NCI-H460 (cell line): Measurements from ENCODE around the gene SRP54. TPM values are rescaled to one million over a fixed set of nuclear protein-coding genes. Genes with fewer than 3 reads are reported as not detected.
"Not testable (repeated sequence)": the region's sequence is repeated elsewhere in the genome, so short reads cannot be mapped to it uniquely, and the experiment has no call there.

Source experiments
- DNase-seq: peaks from one replicate; pipeline ENCODE4 v3.0.0-alpha.2; 2016; ENCODE audit warnings: low read depth; ENCODE audit errors: extremely low read depth
- total RNA-seq: library from RNA; depleted of rRNA; stranded (reverse); fragments of >200 nt; shearing (Covaris generic); gene quantifications from 2 replicates; pipeline ENCODE4 v1.2.3, GENCODE V29; 2014

The SRP54 gene
- total RNA-seq, 1 experiment from 2014 or later, result 78.7 TPM

- no peak for DNase-seq
Observed at GRCh38 chr14:34983148-34983760, 462 bp downstream of the SRP54 start.

GRCh38 chr14:34983786-34984185 lies 994 bp downstream of the SRP54 start:
- DNase-seq, result no peak

GRCh38 chr14:34985740-34986139 lies 2.9 kb downstream of the SRP54 start:
- DNase-seq, result no peak

- DNase-seq, result no peak
Observed at GRCh38 chr14:34987180-34987579, 4.4 kb downstream of the SRP54 start.

- no peak for DNase-seq
Observed at GRCh38 chr14:34989762-34990161, 7.0 kb downstream of the SRP54 start.

GRCh38 chr14:34993426-34993825 lies 10.6 kb downstream of the SRP54 start:
- no peak for DNase-seq

- DNase-seq, result no peak
Observed at GRCh38 chr14:34994668-34995067, 11.9 kb downstream of the SRP54 start.

GRCh38 chr14:34997762-34998161 lies 15.0 kb downstream of the SRP54 start:
- no peak for DNase-seq

- no peak for DNase-seq
Observed at GRCh38 chr14:34999500-34999899, 16.7 kb downstream of the SRP54 start.

- no peak for DNase-seq
Observed at GRCh38 chr14:35001621-35002020, 18.8 kb downstream of the SRP54 start.

- DNase-seq, result no peak
Observed at GRCh38 chr14:35004839-35005238, 22.0 kb downstream of the SRP54 start.

- DNase-seq, result no peak
Observed at GRCh38 chr14:35016568-35016967, 33.8 kb downstream of the SRP54 start.

GRCh38 chr14:35020713-35021112 lies 37.9 kb downstream of the SRP54 start:
- no peak for DNase-seq

- DNase-seq, result no peak
Observed at GRCh38 chr14:35028435-35028834, 45.6 kb downstream of the SRP54 start.

GRCh38 chr14:35032562-35032961 lies 49.8 kb downstream of the SRP54 start:
- DNase-seq, result no peak

GRCh38 chr14:35034440-35034833 lies 51.6 kb downstream of the SRP54 start:
- no peak for DNase-seq

GRCh38 chr14:35034944-35035554 lies 52.3 kb downstream of the SRP54 start:
- DNase-seq, result not testable (repeated sequence)

- DNase-seq, result not testable (repeated sequence)
Observed at GRCh38 chr14:35038312-35038711, 55.5 kb downstream of the SRP54 start.

GRCh38 chr14:35042632-35043031 lies 59.8 kb downstream of the SRP54 start:
- DNase-seq, result no peak

- DNase-seq, result no peak
Observed at GRCh38 chr14:35043046-35043445, 60.3 kb downstream of the SRP54 start.

GRCh38 chr14:35044939-35045797 lies 62.4 kb downstream of the SRP54 start:
- no peak for DNase-seq

GRCh38 chr14:35045798-35046047 lies 62.9 kb downstream of the SRP54 start:
- DNase-seq, result no peak
